Measurements from ENCODE around the gene ODC1.

GRCh38 chr2:10402062-10402585, 46.0 kb downstream of the ODC1 start:
- TF ChIP-seq GATA3 (IDR thresholded peaks at IDR 0.05; ENCODE audit: low read depth, low read length) (no peak), GATA2 (IDR thresholded peaks at IDR 0.05; ENCODE audit: low read depth, low read length) (no peak)

All from SH-SY5Y (cell line).